Measurements from ENCODE around the gene RUNX2. TPM values are rescaled to one million over a fixed set of nuclear protein-coding genes. Genes with fewer than 3 reads are reported as not detected.

Gene RUNX2
- total and polyA plus RNA-seq, 4 donors = 1.8 to 6.7 (median 3.2) TPM

GRCh38 chr6:45493761-45494160 is 165.6 kb downstream of the RUNX2 start:
- no peak for TF ChIP-seq CTCF (IDR thresholded peaks at IDR 0.05; ENCODE audit: control extremely low read depth, extremely low read depth)
- 96 to 97% methylated on average over 2 of the region's 2 CpGs for WGBS, 2 donors
- ATAC-seq (ENCODE audit: insufficient read depth, low FRiP score) = no peak
- H3K9ac ChIP-seq (ENCODE audit: insufficient read depth in 1 of 2, low read length in 2 of 2) = no peak overlapping the region
- DNase-seq = no peak
- peaks cover 0 to 1% (median 0%) of the 10 kb centered on the region in 4 donors for H3K36me3 ChIP-seq (ENCODE audit: control insufficient read depth in 4 of 4, insufficient read depth in 4 of 4, low read length in 4 of 4)
- no peaks in the 10 kb centered on the region for H3K9me3 ChIP-seq (ENCODE audit: control insufficient read depth in 4 of 4, insufficient read depth in 3 of 4, low read length in 3 of 4)
- H3K27ac ChIP-seq (ENCODE audit: low read depth in 1 of 2, low read length in 1 of 2) = no peak overlapping the region
- peaks cover 0 to 5% (median 1%) of the 10 kb centered on the region in 5 donors for H3K4me1 ChIP-seq (ENCODE audit: control insufficient read depth in 5 of 5, insufficient read depth in 5 of 5, low read length in 5 of 5)
- no peaks in the 10 kb centered on the region for H3K27me3 ChIP-seq (ENCODE audit: control insufficient read depth in 3 of 3, insufficient read depth in 3 of 3, low read length in 2 of 3)
- H3K4me3 ChIP-seq = no peak overlapping the region

GRCh38 chr6:45494416-45495135 is 166.4 kb downstream of the RUNX2 start:
- Histone ChIP-seq H3K27me3 (ENCODE audit: control insufficient read depth in 3 of 3, insufficient read depth in 3 of 3, low read length in 2 of 3) (no peaks in the 10 kb centered on the region), H3K9me3 (ENCODE audit: control insufficient read depth in 4 of 4, insufficient read depth in 3 of 4, low read length in 3 of 4) (no peaks in the 10 kb centered on the region), H3K36me3 (ENCODE audit: control insufficient read depth in 4 of 4, insufficient read depth in 4 of 4, low read length in 4 of 4) (peaks cover 0 to 1% (median 0%) of the 10 kb centered on the region in 4 donors), H3K4me3 (no peak overlapping the region), H3K27ac (ENCODE audit: low read depth in 1 of 2, low read length in 1 of 2) (no peak overlapping the region), H3K9ac (ENCODE audit: insufficient read depth in 1 of 2, low read length in 2 of 2) (no peak overlapping the region), H3K4me1 (ENCODE audit: control insufficient read depth in 5 of 5, insufficient read depth in 5 of 5, low read length in 5 of 5) (peaks cover 0 to 6% (median 5%) of the 10 kb centered on the region in 5 donors)
- TF ChIP-seq CTCF (IDR thresholded peaks at IDR 0.05; ENCODE audit: control extremely low read depth, extremely low read depth) = no peak
- ATAC-seq (ENCODE audit: insufficient read depth, low FRiP score) (no peak), DNase-seq (no peak)
- WGBS, 2 donors = 41 to 56% methylated on average over 3 of the region's 3 CpGs

- Histone ChIP-seq H3K9me3 (ENCODE audit: control insufficient read depth in 4 of 4, insufficient read depth in 3 of 4, low read length in 3 of 4) (no peaks in the 10 kb centered on the region), H3K36me3 (ENCODE audit: control insufficient read depth in 4 of 4, insufficient read depth in 4 of 4, low read length in 4 of 4) (peaks cover 0 to 1% (median 0%) of the 10 kb centered on the region in 4 donors), H3K9ac (ENCODE audit: insufficient read depth in 1 of 2, low read length in 2 of 2) (no peak overlapping the region), H3K27ac (ENCODE audit: low read depth in 1 of 2, low read length in 1 of 2) (no peak overlapping the region), H3K4me1 (ENCODE audit: control insufficient read depth in 5 of 5, insufficient read depth in 5 of 5, low read length in 5 of 5) (peaks cover 0 to 6% (median 5%) of the 10 kb centered on the region in 5 donors), H3K4me3 (no peak overlapping the region), H3K27me3 (ENCODE audit: control insufficient read depth in 3 of 3, insufficient read depth in 3 of 3, low read length in 2 of 3) (no peaks in the 10 kb centered on the region)
- ATAC-seq (ENCODE audit: insufficient read depth, low FRiP score) (no peak), DNase-seq (no peak)
- WGBS, 2 donors = 25 to 58% methylated on average over 3 of the region's 3 CpGs
- no peak for TF ChIP-seq CTCF (IDR thresholded peaks at IDR 0.05; ENCODE audit: control extremely low read depth, extremely low read depth)
These were observed 167.4 kb downstream of the RUNX2 start for GRCh38 chr6:45495429-45496084.

Measured in lung (tissue), 12 donors.